IPS DF 4.7 (cell line): ENCODE results near the gene DDX5.

Experiments
- DNase-seq: peaks from one replicate; pipeline ENCODE4 v3.0.0-alpha.2; 2013; ENCODE audit warnings: low spot score; ENCODE audit errors: extremely low read depth

The DDX5 gene

GRCh38 chr17:64448665-64449512, 57.2 kb downstream of the DDX5 start, which contains the start of gene MILR1:
TSS of gene MILR1 (plus strand) at chr17:64449115. CDS start at chr17:64449169, 54 bp downstream.
- DNase-seq: no peak
